CD4-positive, alpha-beta T cell (primary cell): Measurements from ENCODE around the gene PHF13. TPM values are rescaled to one million over a fixed set of nuclear protein-coding genes. Genes with fewer than 3 reads are reported as not detected.
"Not testable (repeated sequence)": the region's sequence is repeated elsewhere in the genome, so short reads cannot be mapped to it uniquely, and the experiment has no call there.

Experiments used
- ATAC-seq: fragments of 200-7000 bp; cut with Tn5 transposase; one replicate; pipeline ENCODE4 v1.10.0; 2022; ENCODE audit warnings: mild to moderate bottlenecking; ENCODE audit not compliant: poor library complexity
- CTCF ChIA-PET: fragments of 350-600 bp; sonication (Branson Sonifier 250); formaldehyde crosslinking; loops from one replicate; lab custom pipeline; 2021; ENCODE audit warnings: antibody characterized with exemption, inconsistent platforms; lab: Charles Lee
- POLR2A ChIA-PET: fragments of 350-600 bp; sonication (Branson Sonifier 250); formaldehyde crosslinking; loops from one replicate; lab custom pipeline; 2021; ENCODE audit warnings: antibody characterized with exemption, inconsistent platforms; lab: Charles Lee
- DNase-seq, 14 experiments: peaks; one replicate each; pipeline ENCODE4 v3.0.0-alpha.2; 2013 to 2020; ENCODE audit warnings: mixed read lengths in 2 of 14
- H3K27ac ChIP-seq, 2 donors: one replicate each; pipeline versions ENCODE4 v1.5.1 to v1.7.0; 2013; ENCODE audit warnings: low read length in 2 of 2, low read depth in 1 of 2, mild to moderate bottlenecking in 1 of 2
- H3K27me3 ChIP-seq, 2 experiments: 1 replicate in 1 of 2; 2 replicates in 1 of 2; pipeline versions ENCODE4 v1.6.1 to v1.7.0; 2013; ENCODE audit warnings: low read length in 2 of 2, control low read depth in 1 of 2, mild to moderate bottlenecking in 1 of 2, moderate library complexity in 1 of 2; ENCODE audit not compliant: insufficient read depth in 2 of 2, control insufficient read depth in 1 of 2
- H3K36me3 ChIP-seq: one replicate; pipeline ENCODE4 v1.6.1; 2013; ENCODE audit warnings: low read length, control low read depth; ENCODE audit not compliant: insufficient read depth
- H3K4me1 ChIP-seq: one replicate; pipeline ENCODE4 v1.6.1; 2013; ENCODE audit warnings: low read length, control low read depth; ENCODE audit not compliant: insufficient read depth
- H3K4me3 ChIP-seq: one replicate; pipeline ENCODE4 v1.5.1; 2013; ENCODE audit warnings: mild to moderate bottlenecking, low read length, moderate library complexity
- H3K9me3 ChIP-seq, 2 experiments: 1 replicate in 1 of 2; 2 replicates in 1 of 2; pipeline versions ENCODE4 v1.6.1 to v1.7.0; 2013; ENCODE audit warnings: low read length in 2 of 2, mild to moderate bottlenecking in 2 of 2, control low read depth in 1 of 2, moderate library complexity in 1 of 2; ENCODE audit not compliant: control insufficient read depth in 1 of 2, insufficient read depth in 1 of 2
- H3K27ac Mint-ChIP-seq: one replicate; pipeline ENCODE4 v1.8.0; 2020; ENCODE audit warnings: mixed read lengths
- H3K27me3 Mint-ChIP-seq: one replicate; pipeline ENCODE4 v1.8.0; 2021; ENCODE audit warnings: mixed read lengths
- H3K36me3 Mint-ChIP-seq: one replicate; pipeline ENCODE4 v1.8.0; 2021; ENCODE audit warnings: low read depth, mixed read lengths
- H3K4me1 Mint-ChIP-seq: one replicate; pipeline ENCODE4 v1.8.0; 2021; ENCODE audit warnings: low read depth, mixed read lengths
- H3K4me3 Mint-ChIP-seq: one replicate; pipeline ENCODE4 v1.8.0; 2020; ENCODE audit warnings: mild to moderate bottlenecking, mixed read lengths
- H3K9me3 Mint-ChIP-seq: one replicate; pipeline ENCODE4 v1.8.0; 2020; ENCODE audit warnings: mixed read lengths
- intact Hi-C, 2 experiments: fragments of 100-400 bp; cut with DNase I in 1 of 2; cut with micrococcal nuclease in 1 of 2; formaldehyde crosslinking; loops; one replicate each; pipeline versions ENCODE4 v1.15.1 to v1.9.0; 2023 to 2025; cut with DNase I, micrococcal nuclease
- total RNA-seq, 174 experiments: library from RNA in 2 of 174; stranded (reverse) in 2 of 174; gene quantifications; one replicate each; pipeline ENCODE4 v1.2.3 and lab custom pipeline; 2021 to 2026
- TF ChIP-seq, protein P1 (sequence below): fragments of 200-600 bp; IDR thresholded peaks from one replicate; pipeline ENCODE4 v1.8.0; 2022; ENCODE audit warnings: antibody characterized with exemption, mild to moderate bottlenecking

PHF13 gene
- total RNA-seq, 2 experiments from 2014 or later: 4.0 to 4.9 TPM

DNA sequence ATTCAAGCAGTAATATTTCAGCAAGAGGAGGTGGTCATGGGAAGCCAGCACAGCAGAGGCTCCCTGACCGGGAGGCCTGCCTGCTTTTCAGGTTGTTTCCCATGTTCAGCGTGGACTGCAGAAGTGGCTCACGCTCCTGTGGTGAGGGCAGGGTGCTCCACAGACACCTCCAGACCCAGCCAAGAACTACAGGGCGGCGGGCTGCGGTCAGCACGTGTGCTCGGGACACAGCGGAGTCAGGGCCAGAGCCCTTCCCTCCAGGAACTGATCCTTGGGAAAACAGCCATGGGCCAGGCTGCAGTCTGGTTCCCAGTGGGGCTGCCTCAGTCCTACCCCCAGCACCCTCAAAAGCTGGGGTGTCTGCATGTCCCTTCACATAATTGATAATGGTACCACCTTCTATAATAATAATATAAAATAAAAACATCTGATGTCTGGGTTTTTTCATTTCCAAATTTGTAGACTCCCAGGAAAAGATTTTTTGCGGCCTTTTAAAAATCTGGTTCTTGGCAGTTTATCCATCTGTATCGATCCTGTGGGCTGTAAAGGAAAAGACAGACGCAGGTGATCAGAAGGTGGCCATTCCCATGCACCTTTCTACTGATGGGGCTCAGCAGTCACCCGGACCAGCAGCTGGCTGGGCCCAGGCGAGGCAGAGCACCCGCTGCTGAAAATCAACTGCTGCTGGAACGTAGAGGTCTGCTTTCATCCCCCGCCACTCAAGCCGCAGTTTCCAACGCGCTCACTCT, 21.8 kb downstream of the PHF13 start:
- Histone ChIP-seq H3K4me1 (no peaks in the 10 kb centered on the region), H3K27ac (no peak overlapping the region), H3K4me3 (no peak overlapping the region), H3K36me3 (peaks cover 77% of the 10 kb centered on the region), H3K27me3 (no peaks in the 10 kb centered on the region), H3K9me3 (no peaks in the 10 kb centered on the region)
- ChIA-PET CTCF (interaction anchor here (1.5 kb wide), 1 partner anchor 81 kb away, joined by 5 read pairs; the partner anchor contains the start of gene NOL9), POLR2A (interaction anchor here (1.3 kb wide), 1 partner anchor 81 kb away, joined by 3 read pairs; the partner anchor contains the start of genes NOL9 and TAS1R1)
- Mint-ChIP-seq H3K4me3 (no peak overlapping the region), H3K4me1 (no peaks in the 10 kb centered on the region), H3K36me3 (peaks cover 60% of the 10 kb centered on the region), H3K9me3 (no peaks in the 10 kb centered on the region), H3K27ac (no peak overlapping the region), H3K27me3 (no peaks in the 10 kb centered on the region)
- TF ChIP-seq, protein P1, sequence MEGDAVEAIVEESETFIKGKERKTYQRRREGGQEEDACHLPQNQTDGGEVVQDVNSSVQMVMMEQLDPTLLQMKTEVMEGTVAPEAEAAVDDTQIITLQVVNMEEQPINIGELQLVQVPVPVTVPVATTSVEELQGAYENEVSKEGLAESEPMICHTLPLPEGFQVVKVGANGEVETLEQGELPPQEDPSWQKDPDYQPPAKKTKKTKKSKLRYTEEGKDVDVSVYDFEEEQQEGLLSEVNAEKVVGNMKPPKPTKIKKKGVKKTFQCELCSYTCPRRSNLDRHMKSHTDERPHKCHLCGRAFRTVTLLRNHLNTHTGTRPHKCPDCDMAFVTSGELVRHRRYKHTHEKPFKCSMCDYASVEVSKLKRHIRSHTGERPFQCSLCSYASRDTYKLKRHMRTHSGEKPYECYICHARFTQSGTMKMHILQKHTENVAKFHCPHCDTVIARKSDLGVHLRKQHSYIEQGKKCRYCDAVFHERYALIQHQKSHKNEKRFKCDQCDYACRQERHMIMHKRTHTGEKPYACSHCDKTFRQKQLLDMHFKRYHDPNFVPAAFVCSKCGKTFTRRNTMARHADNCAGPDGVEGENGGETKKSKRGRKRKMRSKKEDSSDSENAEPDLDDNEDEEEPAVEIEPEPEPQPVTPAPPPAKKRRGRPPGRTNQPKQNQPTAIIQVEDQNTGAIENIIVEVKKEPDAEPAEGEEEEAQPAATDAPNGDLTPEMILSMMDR: no peak
- DNase-seq (no peak), ATAC-seq (no peak)
- intact Hi-C loops: no loop called here

DNA sequence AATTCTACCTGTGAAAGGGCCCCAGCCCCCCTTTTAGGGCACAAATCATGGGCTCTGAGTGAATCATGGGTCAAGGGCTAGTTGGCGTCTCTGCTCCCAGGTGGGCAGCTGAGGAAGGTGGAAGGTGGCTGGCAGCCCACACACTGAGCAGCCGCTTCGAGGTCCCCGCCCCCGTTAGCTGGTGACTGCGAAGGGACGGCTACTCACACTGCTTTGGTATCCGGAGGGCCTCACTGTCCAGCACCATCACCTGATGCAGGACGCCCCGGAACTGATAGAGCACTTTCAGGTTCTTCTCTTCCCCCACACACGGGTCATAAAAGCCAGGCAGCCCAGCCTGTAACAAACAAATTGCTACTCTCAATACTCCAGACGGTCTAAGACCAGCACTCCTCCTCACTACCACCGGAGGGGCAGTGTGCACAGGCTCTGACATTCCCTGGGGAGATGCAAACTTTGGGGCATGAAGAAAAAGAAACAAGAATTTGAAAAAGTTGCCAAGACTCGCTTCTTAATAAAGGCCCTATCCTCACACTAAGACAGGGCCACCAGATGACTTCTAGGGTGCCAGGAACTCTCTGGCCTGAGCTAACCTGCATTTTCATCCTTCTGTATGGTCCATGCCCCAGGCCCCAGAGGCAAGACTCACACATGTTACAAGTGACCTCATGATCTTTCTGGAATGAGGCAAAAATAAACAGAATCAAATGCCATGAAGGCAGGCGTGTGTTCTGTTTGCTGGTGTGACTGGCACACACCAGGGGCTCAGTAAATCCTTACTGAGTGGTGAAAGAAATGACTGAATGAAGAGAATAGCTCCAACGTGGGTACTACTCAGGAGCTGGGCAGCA, 22.6 kb downstream of the PHF13 start:
- H3K36me3 ChIP-seq: peaks cover 78% of the 10 kb centered on the region
- no peak for ATAC-seq
- DNase-seq: no peak
- Mint-ChIP-seq H3K4me1 (no peaks in the 10 kb centered on the region), H3K27ac (no peak overlapping the region), H3K27me3 (no peaks in the 10 kb centered on the region), H3K4me3 (no peak overlapping the region), H3K36me3 (peaks cover 66% of the 10 kb centered on the region), H3K9me3 (no peaks in the 10 kb centered on the region)
- ChIA-PET CTCF (no interaction called here), POLR2A (interaction anchor here (1.6 kb wide), 1 partner anchor 34 kb away, joined by 4 read pairs; the partner anchor contains the start of gene KLHL21)
- H3K9me3 ChIP-seq: no peaks in the 10 kb centered on the region
- no peaks in the 10 kb centered on the region for H3K4me1 ChIP-seq
- H3K4me3 ChIP-seq: no peak overlapping the region
- intact Hi-C loops: no loop called here
- no peak overlapping the region for H3K27ac ChIP-seq
- H3K27me3 ChIP-seq: no peaks in the 10 kb centered on the region
- TF ChIP-seq, protein P1: no peak

DNA sequence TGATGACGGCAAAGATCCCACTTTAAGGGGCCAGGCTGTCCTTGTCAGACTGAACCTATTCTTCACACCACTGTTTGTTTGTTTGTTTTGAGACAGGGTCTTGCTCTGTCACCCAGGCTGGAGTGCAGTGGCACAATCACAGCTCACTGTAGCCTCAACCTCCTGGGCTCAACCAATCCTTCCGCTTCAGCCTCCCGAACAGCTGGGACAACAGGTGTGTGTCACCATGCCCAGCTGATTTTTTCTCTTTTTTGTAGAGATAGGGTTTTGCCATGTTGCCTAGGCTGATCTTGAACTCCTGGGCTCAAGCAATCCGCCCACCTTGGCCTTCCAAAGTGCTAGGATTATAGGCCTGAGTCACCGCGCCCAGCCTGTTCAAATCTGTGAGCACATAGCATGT, 23.2 kb downstream of the PHF13 start:
- H3K4me1 ChIP-seq, H3K4me1 Mint-ChIP-seq, H3K27me3 Mint-ChIP-seq, ATAC-seq, intact Hi-C loops, H3K27ac Mint-ChIP-seq, H3K4me3 Mint-ChIP-seq, H3K9me3 Mint-ChIP-seq, H3K27ac ChIP-seq, H3K27me3 ChIP-seq, DNase-seq, H3K4me3 ChIP-seq, CTCF ChIA-PET, H3K9me3 ChIP-seq: not testable (repeated sequence)
- peaks cover 72% of the 10 kb centered on the region for H3K36me3 Mint-ChIP-seq
- POLR2A ChIA-PET: interaction anchor here (1.6 kb wide), 1 partner anchor 34 kb away, joined by 4 read pairs; the partner anchor contains the start of gene KLHL21
- peaks cover 80% of the 10 kb centered on the region for H3K36me3 ChIP-seq
